Measurements from ENCODE around the gene SCN9A. TPM values are rescaled to one million over a fixed set of nuclear protein-coding genes. Genes with fewer than 3 reads are reported as not detected.

SCN9A gene
- total and polyA plus RNA-seq, 2 experiments from 2014 or later = 1.4 TPM

GRCh38 chr2:166188084-166188483, 187.7 kb downstream of the SCN9A start:
- Histone ChIP-seq H3K36me3 (no peaks in the 10 kb centered on the region), H3K4me3 (no peak overlapping the region), H3K9me3 (ENCODE audit: low read depth) (no peaks in the 10 kb centered on the region), H3K27ac (no peak overlapping the region), H3K4me1 (ENCODE audit: low read depth) (no peaks in the 10 kb centered on the region), H3K27me3 (peaks cover 3% of the 10 kb centered on the region)
- DNase-seq (ENCODE audit: low read depth in 1 of 2, low spot score in 1 of 2) = peak in 1 of 2 donors; percentile 9
- no peak for TF ChIP-seq CTCF (IDR thresholded peaks at IDR 0.05; ENCODE audit: low read depth, low read length)

GRCh38 chr2:166184789-166185188, 191.0 kb downstream of the SCN9A start:
- Histone ChIP-seq H3K36me3 (no peaks in the 10 kb centered on the region), H3K27ac (no peak overlapping the region), H3K4me3 (no peak overlapping the region), H3K9me3 (ENCODE audit: low read depth) (no peaks in the 10 kb centered on the region), H3K27me3 (no peaks in the 10 kb centered on the region), H3K4me1 (ENCODE audit: low read depth) (no peaks in the 10 kb centered on the region)
- TF ChIP-seq CTCF (IDR thresholded peaks at IDR 0.05; ENCODE audit: low read depth, low read length) = no peak
- no peak for DNase-seq (ENCODE audit: low read depth in 1 of 2, low spot score in 1 of 2)

DNA sequence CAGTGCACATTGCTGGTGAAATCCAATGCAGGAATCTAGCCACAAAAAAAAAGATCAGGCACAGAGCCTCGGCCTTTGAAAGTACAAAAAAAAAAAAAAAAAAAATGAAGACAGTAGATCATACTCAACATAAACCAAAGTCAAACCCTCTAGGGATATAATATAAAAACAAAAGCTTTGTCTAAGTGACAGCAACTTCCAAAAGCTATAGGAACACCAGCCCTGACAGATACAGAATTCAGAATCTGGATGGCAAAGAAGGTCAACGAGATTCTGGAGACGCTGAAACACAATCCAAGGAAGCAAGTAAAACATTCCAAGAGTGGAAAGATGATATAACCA, 194.0 kb downstream of the SCN9A start:
- Histone ChIP-seq H3K4me3 (no peak overlapping the region), H3K36me3 (no peaks in the 10 kb centered on the region), H3K27ac (no peak overlapping the region), H3K9me3 (ENCODE audit: low read depth) (no peaks in the 10 kb centered on the region), H3K4me1 (ENCODE audit: low read depth) (no peaks in the 10 kb centered on the region), H3K27me3 (no peaks in the 10 kb centered on the region)
- TF ChIP-seq CTCF (IDR thresholded peaks at IDR 0.05; ENCODE audit: low read depth, low read length) = no peak
- DNase-seq (ENCODE audit: low read depth in 1 of 2, low spot score in 1 of 2) = no peak

DNA sequence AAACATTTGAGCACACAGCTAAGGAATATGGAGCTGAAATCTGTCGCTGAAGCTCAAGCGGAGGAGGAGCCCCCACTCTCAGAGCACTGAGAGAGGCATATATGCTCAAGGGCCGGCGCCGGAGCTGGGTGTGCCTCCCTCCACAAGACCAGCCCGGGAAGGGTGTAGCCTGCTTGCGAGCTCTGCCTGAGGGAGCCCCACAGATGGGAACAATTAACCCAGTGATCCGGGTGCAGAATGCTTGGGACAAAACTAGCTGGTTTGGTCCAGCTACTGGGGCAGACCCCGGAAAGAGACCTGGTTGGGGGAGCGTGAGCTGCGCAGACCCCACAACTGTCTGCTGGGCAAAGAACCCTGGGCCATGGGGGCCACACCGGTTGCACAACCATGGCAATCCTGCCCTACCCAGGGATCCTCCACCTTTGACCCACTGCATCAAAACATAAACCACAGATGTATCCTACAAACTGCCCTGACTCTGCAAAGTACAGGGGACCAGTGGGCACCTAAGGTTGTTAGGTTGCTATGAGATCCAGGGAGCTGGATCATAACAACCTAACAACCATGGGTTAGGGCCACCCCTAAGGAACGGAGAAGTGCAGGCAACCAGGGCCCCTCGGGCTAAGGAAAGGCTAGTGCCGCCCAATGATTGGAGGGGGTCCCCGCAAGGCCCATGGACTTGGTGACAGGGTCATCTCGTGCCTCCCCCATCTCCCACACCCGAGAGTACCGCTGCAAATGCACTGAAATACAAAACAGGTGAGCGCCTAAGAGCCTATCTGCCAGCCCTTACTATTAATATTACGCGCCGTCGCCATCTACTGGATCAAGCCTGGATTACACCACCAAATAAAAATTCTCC, 194.6 kb downstream of the SCN9A start:
- Histone ChIP-seq H3K4me1 (ENCODE audit: low read depth) (no peaks in the 10 kb centered on the region), H3K27ac (no peak overlapping the region), H3K36me3 (no peaks in the 10 kb centered on the region), H3K27me3 (no peaks in the 10 kb centered on the region), H3K9me3 (ENCODE audit: low read depth) (no peaks in the 10 kb centered on the region), H3K4me3 (no peak overlapping the region)
- DNase-seq (ENCODE audit: low read depth in 1 of 2, low spot score in 1 of 2) = peak; percentile 61 to 67
- TF ChIP-seq CTCF (IDR thresholded peaks at IDR 0.05; ENCODE audit: low read depth, low read length) = peak; percentile 63

- H3K9me3 ChIP-seq (ENCODE audit: low read depth) = no peaks in the 10 kb centered on the region
- DNase-seq (ENCODE audit: low read depth in 1 of 2, low spot score in 1 of 2) = peak in 1 of 2 donors; percentile 44
- no peaks in the 10 kb centered on the region for H3K36me3 ChIP-seq
- peak; percentile 36 for TF ChIP-seq CTCF (IDR thresholded peaks at IDR 0.05; ENCODE audit: low read depth, low read length)
- H3K27ac ChIP-seq = no peak overlapping the region
- no peaks in the 10 kb centered on the region for H3K27me3 ChIP-seq
- no peak overlapping the region for H3K4me3 ChIP-seq
- no peaks in the 10 kb centered on the region for H3K4me1 ChIP-seq (ENCODE audit: low read depth)
These were observed 196.5 kb downstream of the SCN9A start for GRCh38 chr2:166179201-166179600.

Data from cardiac muscle cell (in vitro differentiated cells and primary cell).